RPMI7951 (cell line): Measurements from ENCODE around the gene MAX. TPM values are rescaled to one million over a fixed set of nuclear protein-coding genes. Genes with fewer than 3 reads are reported as not detected.

Source experiments
- DNase-seq: peaks from one replicate; pipeline ENCODE4 v3.0.0-alpha.2; 2012; ENCODE audit warnings: low read depth
- total RNA-seq: library from RNA; depleted of rRNA; stranded (reverse); fragments of >200 nt; shearing (Covaris generic); gene quantifications from 2 replicates; pipeline ENCODE4 v1.2.3, GENCODE V29; 2014

Gene MAX
- total RNA-seq, 1 experiment from 2014 or later = 36.8 TPM

- DNase-seq = no peak
Measured at GRCh38 chr14:65073605-65074201, 28.6 kb downstream of the MAX start.

- DNase-seq = no peak
Measured at GRCh38 chr14:65072937-65073336, 29.4 kb downstream of the MAX start.

GRCh38 chr14:65072256-65072655, 30.1 kb downstream of the MAX start:
- DNase-seq = no peak

- DNase-seq = no peak
Measured at GRCh38 chr14:65071544-65071943, 30.8 kb downstream of the MAX start.

- no peak for DNase-seq
Measured at GRCh38 chr14:65070471-65070976, 31.8 kb downstream of the MAX start.

- DNase-seq = no peak
Measured at GRCh38 chr14:65069874-65070413, 32.4 kb downstream of the MAX start.

GRCh38 chr14:65065719-65066118, 36.6 kb downstream of the MAX start:
- DNase-seq = no peak

GRCh38 chr14:65062096-65063075, 39.9 kb downstream of the MAX start:
- DNase-seq = no peak

- no peak for DNase-seq
Measured at GRCh38 chr14:65057695-65058094, 44.6 kb downstream of the MAX start.

- no peak for DNase-seq
Measured at GRCh38 chr14:65054471-65055085, 47.7 kb downstream of the MAX start.

- no peak for DNase-seq
Measured at GRCh38 chr14:65053466-65053865, 48.9 kb downstream of the MAX start.

GRCh38 chr14:65052832-65053231, 49.5 kb downstream of the MAX start:
- DNase-seq = no peak

- no peak for DNase-seq
Measured at GRCh38 chr14:65045709-65046108, 56.6 kb downstream of the MAX start.

GRCh38 chr14:65045006-65045405, 57.3 kb downstream of the MAX start:
- no peak for DNase-seq

- DNase-seq = no peak
Measured at GRCh38 chr14:65044596-65044959, 57.7 kb downstream of the MAX start.

- no peak for DNase-seq
Measured at GRCh38 chr14:65043893-65044595, 58.3 kb downstream of the MAX start.

- DNase-seq = no peak
Measured at GRCh38 chr14:65042731-65043372, 59.5 kb downstream of the MAX start.

- DNase-seq = no peak
Measured at GRCh38 chr14:65042296-65042695, 60.0 kb downstream of the MAX start.

- no peak for DNase-seq
Measured at GRCh38 chr14:65041434-65041915, 60.8 kb downstream of the MAX start.

GRCh38 chr14:65040666-65041433, 61.5 kb downstream of the MAX start:
- DNase-seq = no peak
